GM21717 (cell line): ENCODE measurements around the gene THSD1.
A peak's percentile ranks its signal among the peaks of the same experiment; 100 is the strongest.
"Not testable (repeated sequence)": the region's sequence is repeated elsewhere in the genome, so short reads cannot be mapped to it uniquely, and the experiment has no call there.

ENCODE experiments used
- ATAC-seq: cut with Tn5 transposase; IDR thresholded peaks from one replicate; pipeline ENCODE4 v1.9.1; 2021; ENCODE audit warnings: mild to moderate bottlenecking, moderate library complexity; ENCODE audit not compliant: unreplicated experiment

THSD1 gene

DNA sequence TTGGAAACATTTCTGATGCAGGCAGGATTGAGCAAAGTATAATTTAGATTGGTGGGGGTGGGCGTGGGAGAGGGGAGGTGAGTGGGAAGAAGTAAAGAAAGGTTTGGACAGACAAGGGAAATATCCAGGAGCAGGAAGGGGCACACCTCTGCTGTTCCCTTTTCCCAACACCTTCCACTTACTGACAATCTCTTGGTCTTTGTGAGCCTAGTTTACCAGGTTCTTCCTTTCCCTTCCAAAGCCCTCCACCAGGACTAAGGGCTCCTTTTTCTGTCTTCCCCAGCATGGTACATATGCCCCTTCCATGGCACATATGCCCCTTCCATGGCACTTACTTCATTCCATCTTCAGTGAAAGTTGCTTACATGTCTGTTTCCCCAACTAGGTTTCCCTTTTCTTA lies 6.2 kb upstream of the THSD1 start:
- ATAC-seq = no peak

DNA sequence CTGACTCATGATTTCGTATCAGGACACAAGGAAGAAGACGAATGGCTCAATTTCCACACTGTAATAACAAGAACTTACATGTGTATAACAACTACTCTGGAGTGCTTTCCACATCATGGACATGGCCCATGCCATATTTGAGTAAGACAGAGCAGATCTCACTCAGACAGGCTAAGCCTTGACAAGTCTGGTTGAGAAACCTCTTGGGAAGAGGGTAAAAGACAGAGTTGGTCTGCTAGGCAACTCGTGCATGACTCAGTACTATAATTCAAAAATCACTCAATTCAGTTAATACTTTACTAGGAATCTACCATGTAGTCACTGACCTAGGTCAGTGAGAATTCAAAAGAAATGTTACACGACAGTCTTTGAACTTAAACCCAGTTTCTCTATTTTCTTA lies 5.7 kb upstream of the THSD1 start:
- peak; percentile 59 for ATAC-seq

DNA sequence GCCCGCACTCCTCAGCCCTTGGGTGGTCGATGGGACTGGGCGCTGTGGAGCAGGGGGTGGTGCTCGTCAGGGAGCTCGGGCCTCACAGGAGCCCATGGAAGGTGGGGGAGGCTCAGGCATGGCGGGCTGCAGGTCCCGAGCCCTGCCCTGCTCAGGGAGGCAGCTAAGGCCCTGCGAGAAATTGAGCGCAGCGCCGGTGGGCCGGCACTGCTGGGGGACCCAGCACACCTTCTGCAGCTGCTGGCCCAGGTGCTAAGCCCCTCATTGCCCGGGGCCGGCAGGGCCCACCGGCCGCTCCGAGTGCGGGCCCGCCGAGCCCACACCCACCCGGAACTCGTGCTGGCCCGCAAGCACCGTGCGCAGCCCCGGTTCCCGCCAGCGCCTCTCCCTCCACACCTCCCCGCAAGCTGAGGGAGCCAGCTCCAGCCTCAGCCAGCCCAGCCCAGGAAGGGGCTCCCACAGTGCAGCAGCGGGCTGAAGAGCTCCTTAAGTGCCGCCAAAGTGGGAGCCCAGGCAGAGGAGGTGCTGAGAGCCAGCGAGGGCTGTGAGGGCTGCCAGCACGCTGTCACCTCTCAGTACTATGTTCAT lies 2.2 kb upstream of the THSD1 start:
- not testable (repeated sequence) for ATAC-seq

DNA sequence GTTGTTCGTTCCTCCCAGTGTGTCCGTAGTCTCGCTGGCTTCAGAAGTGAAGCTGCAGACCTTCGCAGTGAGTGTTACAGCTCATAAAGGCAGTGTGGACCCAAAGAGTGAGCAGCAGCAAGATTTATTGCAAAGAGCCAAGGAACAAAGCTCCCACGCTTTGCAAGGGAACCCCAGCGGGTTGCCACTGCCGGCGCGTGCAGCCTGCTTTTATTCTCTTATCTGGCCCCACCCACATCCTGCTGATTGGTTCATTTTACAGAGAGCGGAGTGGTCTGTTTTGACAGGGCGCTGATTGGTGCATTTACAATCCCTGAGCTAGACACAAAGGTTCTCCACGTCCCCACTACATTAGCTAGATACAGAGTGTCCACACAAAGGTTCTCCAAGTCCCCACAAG lies 1.5 kb upstream of the THSD1 start:
- ATAC-seq = not testable (repeated sequence)

DNA sequence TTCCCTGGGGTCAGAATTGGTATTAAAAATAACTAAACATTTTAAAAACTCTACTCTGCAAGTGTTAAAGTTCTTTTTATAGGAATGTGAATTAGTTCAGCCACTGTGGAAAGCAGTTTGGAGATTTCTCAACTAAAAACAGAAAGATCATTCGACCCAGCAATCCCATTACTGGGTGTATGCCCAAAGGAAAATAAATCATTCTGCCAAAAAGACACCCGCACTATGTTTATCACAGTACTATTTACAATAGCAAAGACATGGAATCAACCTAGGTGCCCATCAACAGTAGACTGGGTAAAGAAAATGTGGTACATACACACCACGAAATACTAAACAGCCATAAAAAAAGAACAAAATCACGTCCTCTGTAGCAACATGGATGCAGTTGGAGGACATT lies 657 bp upstream of the THSD1 start:
- ATAC-seq = no peak

DNA sequence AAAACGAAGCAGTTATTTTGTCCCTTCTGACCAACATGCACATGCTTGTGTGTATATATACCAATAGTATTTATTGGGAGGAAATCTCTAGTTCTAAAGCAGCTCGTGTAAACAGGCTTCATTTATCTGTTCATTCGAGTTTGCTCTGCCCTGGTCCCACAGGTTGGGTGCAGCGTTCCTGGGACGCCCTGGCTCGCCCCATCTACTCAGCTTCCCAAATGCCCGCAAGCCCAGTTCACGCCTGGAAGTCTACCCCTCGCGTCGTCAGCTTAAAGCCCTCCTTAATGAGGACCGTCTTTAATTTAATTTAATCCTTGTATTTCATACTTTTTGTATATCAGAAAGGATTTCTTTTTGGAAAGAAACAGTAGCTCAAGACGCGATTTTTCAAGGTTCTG lies 604 bp downstream of the THSD1 start:
- no peak for ATAC-seq

DNA sequence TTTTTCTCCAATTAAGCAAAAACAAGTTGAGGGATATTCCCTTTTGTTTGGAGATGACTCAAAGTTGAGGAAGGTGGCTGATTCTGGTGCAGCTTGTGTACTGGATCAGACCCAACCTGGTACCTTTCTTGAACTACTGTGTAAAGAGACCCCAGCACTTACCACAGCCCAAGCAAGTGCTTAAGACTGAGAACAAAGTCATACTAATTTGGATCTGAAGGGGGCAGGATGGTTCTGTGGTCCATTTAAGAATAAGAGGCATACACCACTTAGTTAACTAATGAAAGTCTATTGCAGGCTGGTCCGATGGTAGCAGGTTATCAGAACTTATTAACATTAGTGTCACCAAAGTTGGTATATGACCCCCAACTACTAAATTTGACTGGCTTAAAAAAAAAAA lies 6.3 kb downstream of the THSD1 start:
- no peak for ATAC-seq

DNA sequence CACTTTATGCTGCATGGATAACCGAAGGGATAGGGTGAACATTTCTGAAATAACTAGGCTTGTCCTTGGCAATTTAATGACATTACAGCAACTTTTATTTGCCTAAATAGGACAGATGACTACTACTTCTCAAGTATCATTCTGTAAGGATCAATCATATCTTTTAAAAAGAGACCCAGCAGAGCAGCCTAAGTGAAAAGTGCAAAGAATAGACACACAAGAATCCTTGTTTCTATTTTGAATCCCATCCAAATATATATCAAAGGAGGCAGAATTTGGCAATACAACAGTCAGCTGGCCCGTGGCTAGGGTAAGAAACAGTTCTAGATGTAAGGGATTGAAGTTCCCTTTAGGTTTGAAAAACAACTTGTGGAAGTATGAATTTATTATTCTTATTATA lies 6.9 kb downstream of the THSD1 start:
- ATAC-seq = no peak

DNA sequence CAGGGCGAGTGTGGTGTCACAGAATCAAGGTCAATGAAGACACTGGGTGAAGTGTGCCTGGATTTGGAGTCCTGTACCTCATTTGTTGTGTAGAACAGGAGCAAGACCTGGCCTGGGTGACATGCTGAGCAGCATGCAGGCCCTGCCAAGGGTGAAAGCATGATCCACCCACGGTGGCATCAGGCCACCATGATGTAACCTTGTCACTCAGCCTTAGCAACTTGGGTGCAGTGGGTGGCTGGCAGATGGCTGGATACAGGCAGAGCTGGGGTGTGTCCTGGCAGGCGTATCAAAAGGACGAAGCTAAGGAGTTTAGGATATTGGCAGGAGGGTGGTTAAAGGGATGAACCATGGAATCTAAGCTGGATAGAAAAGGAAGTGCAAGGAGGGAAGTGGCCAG lies 10.3 kb downstream of the THSD1 start:
- no peak for ATAC-seq

DNA sequence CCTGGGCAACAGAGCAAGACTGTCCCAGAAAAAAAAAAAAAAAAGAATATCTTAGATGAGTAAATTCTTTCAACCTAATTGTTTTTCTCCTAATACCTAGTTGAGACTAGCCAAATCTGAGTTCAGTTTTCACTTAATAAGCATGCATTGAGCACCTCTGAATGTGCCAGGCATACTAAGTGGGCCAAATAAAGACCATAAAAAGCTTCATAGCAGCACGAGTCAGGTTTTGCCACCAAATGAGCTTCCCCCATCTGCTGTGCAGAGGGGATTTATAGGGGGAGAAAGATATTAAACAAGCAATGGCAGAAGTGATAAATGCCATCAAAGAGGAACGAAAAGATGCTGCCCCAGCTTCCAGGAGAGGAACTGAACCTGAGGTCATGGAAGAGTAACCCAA lies 11.4 kb downstream of the THSD1 start:
- no peak for ATAC-seq

DNA sequence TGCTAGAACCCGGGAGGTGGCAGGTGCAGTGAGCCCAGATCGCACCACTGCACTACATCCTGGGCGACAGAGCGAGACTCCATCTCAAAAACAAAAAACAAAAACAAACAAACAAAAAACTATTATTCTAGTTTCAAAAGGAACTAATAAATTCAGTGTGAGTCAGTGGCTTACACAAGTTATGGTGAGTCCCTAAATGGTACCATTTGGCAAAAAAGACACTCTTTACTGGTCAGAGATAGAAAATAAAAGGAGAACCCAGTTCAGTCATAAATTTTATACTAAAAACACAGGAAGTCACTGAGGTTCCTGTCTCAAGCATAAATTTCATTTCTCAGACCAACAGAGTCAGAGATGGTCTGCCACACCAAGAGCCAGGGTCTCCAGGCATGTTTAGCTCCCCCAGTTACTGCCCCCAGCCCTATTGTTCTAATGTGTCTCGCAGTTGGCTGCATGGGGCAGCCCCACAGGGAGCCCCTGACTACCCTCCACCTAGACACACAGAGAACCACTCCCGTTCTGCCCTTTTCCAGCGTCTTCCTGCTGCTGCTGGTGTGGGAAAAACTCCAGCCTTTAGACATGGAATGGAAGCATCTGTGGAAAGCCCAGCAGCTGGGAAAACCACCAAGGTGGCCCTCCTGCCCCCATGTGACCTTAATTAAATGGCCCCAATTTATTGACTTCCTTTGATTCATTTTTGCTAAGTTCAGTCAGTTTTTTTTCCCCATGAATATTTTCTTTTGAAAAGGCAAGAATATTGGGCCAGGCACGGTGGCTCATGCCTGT lies 12.2 kb downstream of the THSD1 start:
- ATAC-seq = no peak

DNA sequence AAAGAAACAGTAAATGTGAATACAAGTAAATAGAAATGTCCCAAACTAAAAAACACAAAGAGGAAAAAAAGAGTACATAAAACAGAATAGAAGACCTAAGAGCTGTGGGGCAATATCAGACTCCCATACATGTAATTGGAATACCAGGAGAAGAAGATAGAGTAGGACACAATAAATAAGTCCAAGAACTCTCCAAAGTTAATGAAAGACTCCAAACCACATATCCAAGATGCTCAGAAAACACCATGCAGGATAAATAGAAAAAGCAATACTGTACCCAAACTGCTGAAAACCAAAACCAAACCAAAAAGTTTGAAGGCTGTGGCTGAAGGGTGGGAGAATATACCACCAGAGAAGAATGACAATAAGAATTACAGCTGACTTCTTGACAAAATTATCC lies 18.3 kb downstream of the THSD1 start:
- no peak for ATAC-seq

DNA sequence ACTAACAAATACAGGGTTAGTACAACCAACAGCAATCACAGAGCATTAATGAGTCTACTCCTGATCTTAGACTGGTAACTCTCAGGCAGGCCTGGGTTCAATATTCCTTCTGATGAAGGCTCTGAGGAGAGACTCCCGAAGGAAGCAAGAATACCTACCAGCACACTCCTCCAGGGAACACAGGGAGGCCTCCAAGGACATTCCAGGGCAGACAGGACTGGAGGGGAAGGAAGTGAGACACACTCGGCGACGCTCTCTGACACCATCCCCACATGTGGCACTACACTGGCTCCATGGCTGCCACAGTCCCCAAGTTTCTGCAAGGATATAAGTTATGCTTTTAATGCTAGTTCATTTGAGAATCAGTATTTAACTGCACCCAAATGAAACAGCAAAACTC lies 20.1 kb downstream of the THSD1 start:
- no peak for ATAC-seq

DNA sequence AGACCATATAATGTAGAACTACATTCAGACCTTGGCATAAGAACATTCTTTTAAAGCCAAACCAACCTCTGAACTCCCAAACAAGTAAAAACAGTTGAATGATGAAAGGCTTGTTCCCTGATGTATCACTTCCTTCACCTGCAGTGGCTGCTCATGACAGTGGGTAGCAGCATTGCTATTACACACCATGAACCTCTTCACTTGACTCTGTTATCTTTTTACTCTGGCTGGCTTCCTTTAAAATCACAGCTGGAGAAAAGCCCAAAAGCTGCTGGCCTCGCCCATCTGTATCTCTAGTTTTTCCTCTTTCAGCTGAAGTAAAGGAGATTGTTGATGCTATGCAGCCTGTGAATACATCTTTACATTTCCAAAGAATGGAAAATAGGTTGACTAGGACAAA lies 22.6 kb downstream of the THSD1 start:
- no peak for ATAC-seq

DNA sequence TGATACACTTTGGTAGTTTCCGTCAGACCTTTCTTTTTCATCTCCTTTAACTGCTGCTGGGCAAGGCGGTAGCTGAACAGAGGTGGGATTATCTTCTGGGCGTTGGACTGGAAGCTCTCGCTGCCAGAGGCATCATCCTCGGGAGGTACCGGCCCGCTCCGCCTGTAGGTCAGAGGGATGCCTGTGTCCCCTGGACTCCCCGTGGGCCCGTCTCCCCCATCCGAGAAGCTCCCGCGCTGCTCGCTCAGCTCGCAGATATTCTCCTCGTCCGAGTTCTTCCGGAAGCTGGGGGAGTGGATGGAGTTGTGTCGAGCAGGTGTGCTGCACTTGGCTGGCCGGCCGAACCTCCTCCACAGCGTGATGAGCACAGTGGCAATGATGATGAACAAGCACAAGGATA lies 27.7 kb downstream of the THSD1 start:
- ATAC-seq = no peak

DNA sequence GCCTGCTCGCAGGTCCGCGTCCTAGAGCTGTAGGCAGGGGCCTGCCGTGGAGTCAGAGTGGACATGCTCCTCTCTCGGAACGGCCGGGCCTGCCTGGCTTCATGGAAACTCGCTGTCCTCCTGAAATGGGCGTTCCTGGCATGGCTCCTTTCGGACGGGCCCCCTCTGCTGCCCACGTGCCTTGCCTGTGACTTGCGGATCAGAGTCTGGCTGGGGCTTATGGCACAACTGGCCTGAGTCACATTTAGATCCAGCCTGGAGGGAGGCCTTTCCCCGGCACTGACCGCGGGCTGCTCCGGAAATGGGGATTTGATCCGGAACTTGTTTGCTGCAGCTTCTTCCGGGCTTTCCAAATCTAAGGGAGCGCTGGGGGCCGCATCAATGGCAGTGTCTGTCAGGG lies 28.1 kb downstream of the THSD1 start:
- no peak for ATAC-seq

DNA sequence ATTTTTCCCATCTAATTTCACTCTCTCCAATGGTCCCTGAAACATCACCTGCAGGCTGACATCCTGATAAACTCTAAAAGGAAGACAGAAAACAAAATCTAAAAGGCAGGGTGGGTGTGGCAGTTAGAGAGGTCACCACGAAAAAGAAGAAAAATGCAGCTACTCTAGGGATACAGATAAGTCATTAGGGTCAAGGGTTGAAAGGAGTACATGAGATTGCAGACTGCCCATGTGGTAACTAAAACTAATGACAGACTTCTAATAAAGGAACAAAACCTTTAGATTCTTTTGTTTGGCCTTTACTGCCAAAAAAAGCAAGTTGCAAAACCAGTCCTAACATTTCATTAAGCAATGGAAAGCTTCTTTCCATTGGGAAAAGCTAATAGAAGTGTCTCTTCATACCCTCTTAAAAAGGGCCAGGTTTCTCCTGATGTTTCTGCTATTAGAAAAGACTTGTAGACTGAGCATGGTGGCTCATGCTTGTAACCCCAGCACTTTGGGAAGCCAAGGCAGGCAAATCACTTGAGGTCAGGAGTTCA lies 31.0 kb downstream of the THSD1 start:
- ATAC-seq = no peak

DNA sequence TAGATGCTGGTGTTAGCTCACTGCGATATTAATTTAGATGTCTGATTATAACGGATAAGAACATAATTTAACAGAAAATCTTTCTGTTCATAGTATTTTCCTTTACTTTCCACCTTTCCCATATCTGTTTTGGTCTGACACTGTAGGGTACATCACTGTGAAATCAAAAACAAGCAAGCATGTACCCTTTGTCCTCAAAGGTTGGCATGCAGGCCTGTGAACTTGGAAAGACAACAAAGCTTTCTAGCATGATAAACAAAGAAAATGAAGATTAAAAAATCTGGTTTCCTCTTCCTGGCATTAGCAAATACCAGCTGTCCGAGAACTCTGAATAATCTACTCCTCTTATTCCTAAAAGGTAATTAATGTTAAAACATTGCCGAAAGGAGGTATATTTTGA lies 31.6 kb downstream of the THSD1 start:
- no peak for ATAC-seq

DNA sequence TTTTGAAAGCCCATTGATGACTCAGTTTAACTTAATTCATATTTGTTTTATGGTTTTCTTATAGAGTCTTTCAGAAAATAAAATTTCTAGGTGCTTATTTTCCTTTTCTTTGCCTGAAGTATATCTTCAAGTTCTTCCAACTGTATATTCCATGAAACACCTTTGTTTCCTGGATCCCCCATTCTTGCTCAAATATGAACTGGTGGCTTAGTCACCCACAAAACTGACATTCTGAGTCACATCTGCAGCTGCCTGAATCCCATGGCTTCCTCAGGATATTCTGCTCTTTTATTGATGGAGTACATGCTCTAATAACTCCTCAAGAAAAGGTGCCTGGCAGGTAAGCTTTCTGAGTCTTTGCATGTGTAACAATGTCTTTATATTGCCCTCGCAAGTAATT lies 32.7 kb downstream of the THSD1 start:
- ATAC-seq = not testable (repeated sequence)

DNA sequence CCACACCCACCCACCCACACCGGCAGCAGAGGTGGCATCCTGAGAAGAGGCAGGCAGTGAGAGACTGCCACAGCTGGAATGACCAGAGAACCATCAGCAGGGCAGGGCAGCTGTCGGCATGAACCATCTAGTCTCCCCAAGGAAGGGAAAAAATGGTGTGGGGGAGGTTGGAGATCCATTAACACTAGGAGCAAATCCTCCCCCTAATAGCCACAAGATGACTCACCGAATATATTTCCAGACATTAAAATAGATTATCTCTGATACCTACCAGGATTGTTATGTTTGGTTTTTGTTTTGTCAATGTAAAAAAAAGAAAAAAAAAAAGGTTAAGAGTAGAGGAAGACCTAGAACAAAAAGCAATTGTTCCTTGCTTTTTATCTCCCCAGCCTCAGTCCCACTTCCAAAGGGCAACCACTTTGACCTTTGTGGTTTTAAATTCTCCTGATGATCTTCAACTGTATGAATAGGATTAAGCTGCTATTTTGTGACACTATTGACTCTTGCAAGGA lies 34.2 kb downstream of the THSD1 start:
- no peak for ATAC-seq

DNA sequence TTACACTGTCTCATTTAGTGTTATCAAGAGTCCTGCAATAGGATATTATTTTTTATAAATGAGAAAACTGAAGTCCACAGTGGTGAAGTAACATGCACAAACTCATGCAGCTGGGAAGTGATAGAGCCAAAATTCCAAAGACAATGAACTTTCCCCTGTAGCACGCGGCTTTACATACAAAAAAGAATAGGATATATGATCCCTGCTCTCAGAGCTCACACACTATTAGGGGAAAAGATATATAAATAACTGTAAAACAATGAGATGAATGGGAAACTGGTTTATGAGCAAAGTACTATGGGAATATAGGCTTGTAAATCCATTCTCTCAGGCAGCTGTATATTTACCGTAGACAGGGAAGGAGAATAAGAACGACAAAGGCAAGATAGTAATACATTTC lies 39.7 kb downstream of the THSD1 start:
- no peak for ATAC-seq

DNA sequence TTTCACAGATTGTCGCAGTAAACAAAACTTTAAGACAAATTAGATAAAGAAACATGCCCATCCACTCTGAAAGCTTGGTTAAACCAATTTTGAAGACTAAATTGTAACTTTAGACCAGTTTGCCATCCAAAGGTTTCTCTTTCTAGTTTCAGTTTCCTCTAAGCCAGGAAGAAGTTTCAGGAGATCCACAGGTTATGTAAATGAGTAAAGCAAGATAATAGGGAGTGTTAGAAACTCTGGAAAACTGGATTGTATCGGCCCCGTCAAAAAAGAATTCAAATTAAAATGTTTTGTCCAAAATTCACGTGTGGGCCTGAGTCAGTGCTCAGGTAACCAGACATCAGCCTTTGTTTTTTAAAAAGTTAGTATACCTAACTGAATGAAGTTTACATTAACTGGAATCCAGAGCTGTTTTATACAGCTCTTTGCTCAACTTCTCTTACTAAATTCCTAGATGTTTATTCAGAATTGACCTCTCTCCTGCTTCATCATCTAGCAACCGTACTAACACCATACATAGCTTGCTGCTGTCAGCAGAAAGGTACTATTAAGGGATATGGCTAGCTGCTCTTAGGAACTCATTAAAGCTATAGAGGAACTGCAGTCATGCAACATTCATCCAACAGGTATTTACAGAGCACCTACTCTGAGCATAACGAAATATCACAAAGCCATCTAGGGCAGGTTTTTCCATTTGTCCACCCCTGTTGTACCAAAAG lies 43.6 kb downstream of the THSD1 start:
- ATAC-seq = not testable (repeated sequence)
